HG02763 (cell line): ENCODE data around the gene CSMD2.

Source experiments
- ATAC-seq: cut with Tn5 transposase; IDR thresholded peaks from one replicate; pipeline ENCODE4 v1.9.1; 2021; ENCODE audit warnings: mild to moderate bottlenecking, moderate library complexity; ENCODE audit not compliant: unreplicated experiment

CSMD2 gene

GRCh38 chr1:33624261-33624990, 540.6 kb downstream of the CSMD2 start:
- ATAC-seq: no peak

GRCh38 chr1:33623811-33624210, 541.2 kb downstream of the CSMD2 start:
- ATAC-seq: no peak

GRCh38 chr1:33622757-33623156, 542.3 kb downstream of the CSMD2 start:
- ATAC-seq: no peak

- ATAC-seq: no peak
These were observed 546.4 kb downstream of the CSMD2 start for GRCh38 chr1:33618636-33619035.

- ATAC-seq: no peak
These were observed 547.6 kb downstream of the CSMD2 start for GRCh38 chr1:33617451-33617850.

GRCh38 chr1:33616780-33617179, 548.2 kb downstream of the CSMD2 start:
- no peak for ATAC-seq

GRCh38 chr1:33615546-33615945, 549.5 kb downstream of the CSMD2 start:
- no peak for ATAC-seq

- no peak for ATAC-seq
These were observed 554.1 kb downstream of the CSMD2 start for GRCh38 chr1:33610864-33611455.

- ATAC-seq: no peak
These were observed 554.6 kb downstream of the CSMD2 start for GRCh38 chr1:33610391-33610790.

GRCh38 chr1:33609739-33610138, 555.3 kb downstream of the CSMD2 start:
- no peak for ATAC-seq

- no peak for ATAC-seq
These were observed 556.1 kb downstream of the CSMD2 start for GRCh38 chr1:33608825-33609400.

- no peak for ATAC-seq
These were observed 557.5 kb downstream of the CSMD2 start for GRCh38 chr1:33607444-33608005.

GRCh38 chr1:33606272-33606671, 558.8 kb downstream of the CSMD2 start:
- ATAC-seq: no peak

- no peak for ATAC-seq
These were observed 562.8 kb downstream of the CSMD2 start for GRCh38 chr1:33602271-33602670.

- no peak for ATAC-seq
These were observed 563.3 kb downstream of the CSMD2 start for GRCh38 chr1:33601751-33602150.

GRCh38 chr1:33599516-33600115, 565.4 kb downstream of the CSMD2 start:
- no peak for ATAC-seq

GRCh38 chr1:33588726-33589125, 576.3 kb downstream of the CSMD2 start:
- no peak for ATAC-seq

- ATAC-seq: no peak
These were observed 578.2 kb downstream of the CSMD2 start for GRCh38 chr1:33586795-33587194.

- no peak for ATAC-seq
These were observed 578.9 kb downstream of the CSMD2 start for GRCh38 chr1:33586106-33586505.

- no peak for ATAC-seq
These were observed 581.5 kb downstream of the CSMD2 start for GRCh38 chr1:33583567-33583966.

GRCh38 chr1:33578557-33579448, 586.2 kb downstream of the CSMD2 start:
- ATAC-seq: no peak
